Measurements from ENCODE around the gene PKP1. TPM values are rescaled to one million over a fixed set of nuclear protein-coding genes. Genes with fewer than 3 reads are reported as not detected.

Gene PKP1
- total RNA-seq, 1 donor from 2014 or later: 0.02 TPM

GRCh38 chr1:201286445-201286844 lies 3.1 kb downstream of the PKP1 start:
- no peak for DNase-seq (ENCODE audit: low spot score)
- no peaks in the 10 kb centered on the region for H3K36me3 Mint-ChIP-seq
- peaks cover 12% of the 10 kb centered on the region for H3K27me3 Mint-ChIP-seq (ENCODE audit: insufficient read depth, low read depth)
- peaks cover 18% of the 10 kb centered on the region for H3K4me1 Mint-ChIP-seq
- H3K9me3 Mint-ChIP-seq: no peaks in the 10 kb centered on the region
- Histone ChIP-seq H3K4me2 (no peak overlapping the region), H3K9ac (no peak overlapping the region), H3K27ac (no peak overlapping the region), H3K36me3 (no peaks in the 10 kb centered on the region), H3F3A (ENCODE audit: low read depth) (no peaks in the 10 kb centered on the region), H4K20me1 (ENCODE audit: low read depth) (no peaks in the 10 kb centered on the region), H3K4me3 (no peak overlapping the region), H3K79me2 (ENCODE audit: low read depth) (no peaks in the 10 kb centered on the region), H3K9me3 (ENCODE audit: low read depth) (no peaks in the 10 kb centered on the region), H3K27me3 (peaks cover 35% of the 10 kb centered on the region), H2AFZ (replicated peaks) (no peak overlapping the region), H3K4me1 (peaks cover 16% of the 10 kb centered on the region)
- H3K27ac Mint-ChIP-seq: no peak overlapping the region
- TF ChIP-seq EZH2 (IDR thresholded peaks at IDR 0.05): no peak
- TF ChIP-seq CTCF (IDR thresholded peaks at IDR 0.05): no peak
- no peak for TF ChIP-seq EZH2phosphoT487 (IDR thresholded peaks at IDR 0.05)
- H3K4me3 Mint-ChIP-seq: no peak overlapping the region

DNA sequence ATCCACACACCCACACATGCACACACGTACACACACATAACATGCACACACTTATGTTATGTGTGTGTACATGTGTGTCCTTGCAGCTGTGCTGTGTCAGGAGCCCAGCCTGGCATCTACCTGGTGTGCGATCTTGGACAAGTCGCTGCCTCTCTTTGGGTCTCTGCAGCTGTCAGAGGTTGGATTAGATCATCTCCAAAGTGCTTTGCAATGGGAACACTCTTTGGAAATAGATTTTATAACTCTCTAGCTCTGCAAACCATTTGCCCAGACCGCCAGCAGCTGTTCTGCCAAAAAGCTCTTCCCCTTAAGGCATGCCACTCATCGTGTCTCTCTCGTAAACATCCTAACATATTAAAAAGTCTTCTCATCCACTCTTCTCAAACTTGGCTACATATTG lies 4.7 kb downstream of the PKP1 start:
- DNase-seq (ENCODE audit: low spot score): no peak
- peak overlapping the region; percentile 47 for H3K27ac Mint-ChIP-seq
- H3K4me3 Mint-ChIP-seq: no peak overlapping the region
- H3K9me3 Mint-ChIP-seq: no peaks in the 10 kb centered on the region
- no peaks in the 10 kb centered on the region for H3K36me3 Mint-ChIP-seq
- no peaks in the 10 kb centered on the region for H4K20me1 ChIP-seq (ENCODE audit: low read depth)
- H3K9ac ChIP-seq: no peak overlapping the region
- no peaks in the 10 kb centered on the region for H3K36me3 ChIP-seq
- no peaks in the 10 kb centered on the region for H3K79me2 ChIP-seq (ENCODE audit: low read depth)
- H3K9me3 ChIP-seq (ENCODE audit: low read depth): no peaks in the 10 kb centered on the region
- peaks cover 20% of the 10 kb centered on the region for H3K27me3 ChIP-seq
- peaks cover 13% of the 10 kb centered on the region for H3K4me1 ChIP-seq
- H3K4me2 ChIP-seq: no peak overlapping the region
- peaks cover 18% of the 10 kb centered on the region for H3K4me1 Mint-ChIP-seq
- TF ChIP-seq EZH2phosphoT487 (IDR thresholded peaks at IDR 0.05): no peak
- no peak for TF ChIP-seq EZH2 (IDR thresholded peaks at IDR 0.05)
- no peak for TF ChIP-seq CTCF (IDR thresholded peaks at IDR 0.05)
- no peak overlapping the region for H2AFZ ChIP-seq (replicated peaks)
- H3F3A ChIP-seq (ENCODE audit: low read depth): no peaks in the 10 kb centered on the region
- H3K27ac ChIP-seq: no peak overlapping the region
- no peak overlapping the region for H3K4me3 ChIP-seq
- H3K27me3 Mint-ChIP-seq (ENCODE audit: insufficient read depth, low read depth): peaks cover 12% of the 10 kb centered on the region

GRCh38 chr1:201288765-201289164 lies 5.5 kb downstream of the PKP1 start:
- Mint-ChIP-seq H3K27ac (peak overlapping the region; percentile 47), H3K4me1 (peaks cover 16% of the 10 kb centered on the region), H3K36me3 (no peaks in the 10 kb centered on the region), H3K4me3 (no peak overlapping the region), H3K27me3 (ENCODE audit: insufficient read depth, low read depth) (peaks cover 12% of the 10 kb centered on the region), H3K9me3 (no peaks in the 10 kb centered on the region)
- no peak for TF ChIP-seq EZH2 (IDR thresholded peaks at IDR 0.05)
- TF ChIP-seq EZH2phosphoT487 (IDR thresholded peaks at IDR 0.05): no peak
- no peak for TF ChIP-seq CTCF (IDR thresholded peaks at IDR 0.05)
- no peaks in the 10 kb centered on the region for H3K36me3 ChIP-seq
- H2AFZ ChIP-seq (replicated peaks): no peak overlapping the region
- no peaks in the 10 kb centered on the region for H4K20me1 ChIP-seq (ENCODE audit: low read depth)
- H3K4me1 ChIP-seq: peaks cover 12% of the 10 kb centered on the region
- H3K27me3 ChIP-seq: peaks cover 12% of the 10 kb centered on the region
- no peak overlapping the region for H3K4me3 ChIP-seq
- H3F3A ChIP-seq (ENCODE audit: low read depth): no peaks in the 10 kb centered on the region
- H3K9ac ChIP-seq: no peak overlapping the region
- no peaks in the 10 kb centered on the region for H3K79me2 ChIP-seq (ENCODE audit: low read depth)
- H3K4me2 ChIP-seq: no peak overlapping the region
- no peaks in the 10 kb centered on the region for H3K9me3 ChIP-seq (ENCODE audit: low read depth)
- no peak for DNase-seq (ENCODE audit: low spot score)
- no peak overlapping the region for H3K27ac ChIP-seq
